ENCODE data around the gene EGLN2.
"Not testable (repeated sequence)": the region's sequence is repeated elsewhere in the genome, so short reads cannot be mapped to it uniquely, and the experiment has no call there.

EGLN2 gene

DNA sequence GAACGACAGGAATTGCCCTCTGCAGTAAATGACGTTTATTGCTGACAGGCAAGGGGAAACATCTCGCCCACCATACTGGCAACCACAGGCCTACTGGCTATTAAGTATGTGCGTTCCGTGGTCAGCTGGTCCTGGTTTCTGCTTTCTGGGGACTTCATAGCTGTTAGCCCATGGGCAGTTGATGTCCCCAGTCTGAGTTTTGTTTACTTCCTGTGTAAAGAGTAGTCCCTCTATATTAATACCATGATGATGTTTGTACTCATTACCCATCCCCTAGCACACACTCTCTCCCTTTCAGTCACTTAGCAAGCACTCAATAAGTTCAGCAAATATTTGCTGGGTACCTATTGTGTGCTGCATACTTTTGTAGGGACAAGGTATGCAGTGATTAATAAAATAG lies 30.1 kb upstream of the EGLN2 start:
- DNase-seq (ENCODE audit: insufficient read length, low spot score) (no peak), FAIRE-seq (no peak)
- TF ChIP-seq, protein P1, sequence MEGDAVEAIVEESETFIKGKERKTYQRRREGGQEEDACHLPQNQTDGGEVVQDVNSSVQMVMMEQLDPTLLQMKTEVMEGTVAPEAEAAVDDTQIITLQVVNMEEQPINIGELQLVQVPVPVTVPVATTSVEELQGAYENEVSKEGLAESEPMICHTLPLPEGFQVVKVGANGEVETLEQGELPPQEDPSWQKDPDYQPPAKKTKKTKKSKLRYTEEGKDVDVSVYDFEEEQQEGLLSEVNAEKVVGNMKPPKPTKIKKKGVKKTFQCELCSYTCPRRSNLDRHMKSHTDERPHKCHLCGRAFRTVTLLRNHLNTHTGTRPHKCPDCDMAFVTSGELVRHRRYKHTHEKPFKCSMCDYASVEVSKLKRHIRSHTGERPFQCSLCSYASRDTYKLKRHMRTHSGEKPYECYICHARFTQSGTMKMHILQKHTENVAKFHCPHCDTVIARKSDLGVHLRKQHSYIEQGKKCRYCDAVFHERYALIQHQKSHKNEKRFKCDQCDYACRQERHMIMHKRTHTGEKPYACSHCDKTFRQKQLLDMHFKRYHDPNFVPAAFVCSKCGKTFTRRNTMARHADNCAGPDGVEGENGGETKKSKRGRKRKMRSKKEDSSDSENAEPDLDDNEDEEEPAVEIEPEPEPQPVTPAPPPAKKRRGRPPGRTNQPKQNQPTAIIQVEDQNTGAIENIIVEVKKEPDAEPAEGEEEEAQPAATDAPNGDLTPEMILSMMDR (IDR thresholded peaks at IDR 0.05; ENCODE audit: insufficient read depth, missing control alignments) = no peak

DNA sequence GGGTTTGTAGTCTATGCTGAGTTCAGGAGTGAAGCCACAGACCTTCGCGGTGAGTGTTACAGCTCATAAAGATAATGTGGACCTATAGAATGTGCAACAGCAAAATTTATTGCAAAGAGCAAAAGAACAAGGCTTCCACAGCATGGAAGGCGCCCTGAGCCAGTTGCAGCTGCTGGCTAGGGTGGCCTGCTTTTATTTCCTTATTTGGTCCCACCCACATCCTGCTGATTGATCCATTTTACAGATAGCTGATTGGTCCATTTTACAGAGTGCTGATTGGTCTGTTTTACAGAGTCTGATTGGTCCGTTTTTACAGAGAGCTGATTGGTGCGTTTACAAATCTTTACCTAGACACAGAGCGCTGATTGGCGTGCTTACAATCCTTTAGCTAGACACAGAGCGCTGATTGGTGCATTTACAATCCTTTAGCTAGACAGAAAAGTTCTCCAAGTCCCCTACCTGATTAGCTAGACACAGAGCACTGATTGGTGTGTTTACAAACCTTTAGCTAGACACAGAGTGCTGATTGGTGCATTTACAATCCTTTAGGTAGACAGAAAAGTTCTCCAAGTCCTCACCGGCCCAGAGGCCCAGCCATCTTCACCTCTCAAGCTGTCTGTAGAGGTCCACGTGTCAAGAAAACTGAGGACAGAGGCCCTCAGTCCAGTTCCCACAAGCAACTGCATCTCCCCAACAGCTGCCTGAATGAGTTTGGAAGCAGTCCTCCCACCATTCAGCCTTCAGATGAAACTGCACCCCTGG lies 27.7 kb upstream of the EGLN2 start:
- FAIRE-seq; DNase-seq (ENCODE audit: insufficient read length, low spot score): not testable (repeated sequence)

DNA sequence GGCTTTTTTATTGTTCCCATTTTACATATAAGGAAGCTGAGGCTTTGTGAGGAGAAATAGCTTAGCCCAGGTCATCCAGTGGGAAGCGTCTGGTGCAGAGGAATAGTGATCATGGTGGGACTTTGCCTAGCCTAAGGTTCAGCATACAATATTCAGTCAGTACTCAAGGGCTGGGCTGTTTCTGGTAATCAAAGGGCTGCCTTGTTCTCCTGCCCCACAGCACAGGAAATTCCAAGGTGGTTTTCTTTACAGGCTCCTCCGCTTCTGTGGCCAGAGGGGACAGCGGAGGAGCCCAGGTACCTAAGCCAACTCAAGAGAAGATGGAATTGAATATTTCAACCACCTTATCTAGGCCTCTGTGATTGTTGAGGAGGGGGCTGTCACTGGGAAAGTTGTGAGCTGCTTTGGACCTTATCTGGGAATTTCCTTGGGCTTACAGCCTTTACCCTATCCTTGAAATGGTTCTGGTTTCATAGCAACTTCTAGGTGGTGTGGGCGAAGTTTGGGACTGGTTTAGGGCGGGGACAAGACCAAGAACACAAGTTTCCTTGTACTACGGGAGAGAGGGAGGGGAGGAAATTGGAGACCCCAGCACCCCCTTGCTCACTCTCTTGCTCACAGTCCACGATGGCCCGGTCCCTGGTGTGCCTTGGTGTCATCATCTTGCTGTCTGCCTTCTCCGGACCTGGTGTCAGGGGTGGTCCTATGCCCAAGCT lies 23.9 kb upstream of the EGLN2 start, which contains the start of gene MIA:
MIA (plus strand) TSS at position 606 of the 716 bp plus-strand sequence; CDS start at position 628, 22 bp downstream.
- DNase-seq (ENCODE audit: insufficient read length, low spot score) (no peak), FAIRE-seq (no peak)
- TF ChIP-seq, protein P1 (IDR thresholded peaks at IDR 0.05; ENCODE audit: insufficient read depth, missing control alignments) = no peak

DNA sequence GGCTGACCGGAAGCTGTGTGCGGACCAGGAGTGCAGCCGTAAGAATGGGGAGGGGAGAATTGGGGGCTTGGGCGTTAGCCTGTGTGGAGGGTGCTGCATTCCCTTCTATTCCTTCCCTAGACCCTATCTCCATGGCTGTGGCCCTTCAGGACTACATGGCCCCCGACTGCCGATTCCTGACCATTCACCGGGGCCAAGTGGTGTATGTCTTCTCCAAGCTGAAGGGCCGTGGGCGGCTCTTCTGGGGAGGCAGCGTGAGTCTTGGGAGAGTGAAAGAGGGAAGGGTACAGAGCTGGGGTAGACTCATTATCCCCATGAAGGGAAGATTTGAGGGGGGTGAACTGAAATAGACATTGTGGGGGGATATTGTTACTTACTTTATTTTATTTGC lies 23.4 kb upstream of the EGLN2 start:
- no peak for FAIRE-seq
- DNase-seq (ENCODE audit: insufficient read length, low spot score) = no peak
- TF ChIP-seq, protein P1 (IDR thresholded peaks at IDR 0.05; ENCODE audit: insufficient read depth, missing control alignments) = no peak

DNA sequence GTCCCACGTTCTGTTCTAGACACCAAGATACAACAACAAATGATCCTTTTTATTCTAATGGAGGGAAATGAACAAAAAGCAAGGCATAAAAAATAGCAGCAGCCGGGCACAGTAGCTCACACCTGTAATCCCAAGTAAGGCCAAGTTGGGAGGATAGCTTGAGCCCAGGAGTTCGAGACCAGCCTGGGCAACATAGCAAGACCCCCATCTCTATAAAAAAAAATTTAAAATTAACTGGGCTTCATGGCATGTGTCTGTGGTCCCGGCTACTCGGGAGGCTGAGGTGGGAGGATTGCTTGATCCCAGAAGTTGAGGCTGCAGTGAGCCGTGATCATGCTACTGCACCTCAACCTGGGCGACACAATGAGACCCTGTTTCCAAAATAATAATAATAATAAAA lies 22.6 kb upstream of the EGLN2 start:
- TF ChIP-seq, protein P1 (IDR thresholded peaks at IDR 0.05; ENCODE audit: insufficient read depth, missing control alignments) = no peak
- DNase-seq (ENCODE audit: insufficient read length, low spot score) (no peak), FAIRE-seq (no peak)

DNA sequence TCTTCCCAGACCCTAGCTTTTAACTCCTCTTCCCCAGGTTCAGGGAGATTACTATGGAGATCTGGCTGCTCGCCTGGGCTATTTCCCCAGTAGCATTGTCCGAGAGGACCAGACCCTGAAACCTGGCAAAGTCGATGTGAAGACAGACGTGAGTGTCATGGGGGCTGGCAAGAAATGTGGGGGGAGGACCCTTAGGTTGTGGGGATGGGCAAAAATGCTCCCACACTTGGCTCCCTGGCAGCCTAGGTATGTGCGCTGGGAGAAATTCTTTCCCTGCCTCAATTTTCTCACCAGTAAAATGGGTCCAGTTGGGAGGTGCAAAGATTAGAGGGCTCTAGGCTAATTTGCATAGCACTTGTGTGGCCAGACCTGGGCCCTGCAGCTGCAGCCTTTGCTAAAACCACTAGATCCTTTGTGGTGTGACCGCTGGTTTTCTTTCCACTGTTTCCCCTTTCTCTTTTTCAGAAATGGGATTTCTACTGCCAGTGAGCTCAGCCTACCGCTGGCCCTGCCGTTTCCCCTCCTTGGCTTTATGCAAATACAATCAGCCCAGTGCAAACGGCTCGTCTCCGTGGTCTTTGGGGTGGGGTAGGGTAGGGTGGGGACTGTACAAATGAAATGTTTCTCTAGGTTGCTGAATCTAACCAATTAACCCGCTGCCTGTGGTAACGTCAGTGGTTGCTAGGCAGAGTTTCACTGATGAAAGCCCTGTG lies 21.9 kb upstream of the EGLN2 start:
- DNase-seq (ENCODE audit: insufficient read length, low spot score) (no peak), FAIRE-seq (no peak)
- TF ChIP-seq, protein P1 (IDR thresholded peaks at IDR 0.05; ENCODE audit: insufficient read depth, missing control alignments) = no peak

DNA sequence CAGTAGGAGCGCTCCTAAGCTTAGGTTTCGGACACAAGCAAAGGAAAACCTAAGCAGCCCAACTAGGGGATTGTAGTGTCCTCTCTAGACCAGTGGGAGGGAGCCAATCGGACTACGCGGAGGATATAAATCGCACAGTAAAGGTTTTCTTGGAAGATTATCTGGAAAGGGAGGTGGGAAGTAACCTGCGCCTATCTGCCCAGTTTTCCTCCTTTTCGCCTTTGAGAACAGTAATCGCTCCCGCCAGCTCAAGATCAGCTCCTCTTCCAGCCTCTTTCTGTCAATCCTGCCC lies 21.4 kb upstream of the EGLN2 start:
- FAIRE-seq (no peak), DNase-seq (ENCODE audit: insufficient read length, low spot score) (no peak)
- TF ChIP-seq, protein P1 (IDR thresholded peaks at IDR 0.05; ENCODE audit: insufficient read depth, missing control alignments) = no peak
